HG02981 (cell line): ENCODE data around the gene EXD3.
"Not testable (repeated sequence)": the region's sequence is repeated elsewhere in the genome, so short reads cannot be mapped to it uniquely, and the experiment has no call there.

ENCODE experiments used
- ATAC-seq: cut with Tn5 transposase; IDR thresholded peaks from one replicate; pipeline ENCODE4 v1.9.1; 2021; ENCODE audit warnings: mild to moderate bottlenecking, moderate library complexity; ENCODE audit not compliant: unreplicated experiment

Gene EXD3

DNA sequence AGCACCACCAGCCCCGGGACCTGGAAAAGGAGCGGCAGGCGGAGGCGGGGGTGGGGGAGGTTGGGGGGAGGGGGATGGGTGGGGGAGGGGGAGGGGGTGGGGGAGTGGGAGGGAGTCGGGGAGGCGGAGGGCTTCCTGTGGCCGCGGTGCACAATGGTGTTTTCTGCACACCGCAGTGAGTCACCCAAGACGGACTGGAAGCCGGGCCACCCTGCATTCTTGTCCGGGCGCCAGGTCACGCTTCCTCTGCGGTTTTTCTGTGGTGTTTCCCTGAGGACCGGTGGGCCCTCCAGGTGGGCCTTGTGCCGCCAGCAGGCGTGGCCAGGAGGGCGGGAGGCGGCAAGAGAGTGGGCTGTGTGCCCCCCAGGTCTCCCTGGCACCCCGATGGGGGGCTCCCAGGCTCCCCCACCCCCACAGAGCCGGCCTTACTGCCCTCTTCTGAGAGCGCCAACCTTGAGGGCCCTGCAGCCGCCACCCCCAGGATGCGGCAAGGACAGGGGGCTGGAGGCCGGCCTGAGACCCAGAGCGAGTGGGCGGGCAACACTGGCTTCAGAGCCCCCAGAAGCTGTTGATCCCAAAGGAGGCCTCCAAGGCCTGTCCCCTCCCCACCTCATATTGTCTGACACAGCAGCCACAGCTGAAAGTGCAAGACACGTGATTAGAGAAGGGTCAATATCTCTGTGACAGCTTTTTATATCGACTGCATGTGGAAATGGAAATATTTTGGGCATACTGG lies 11.1 kb downstream of the EXD3 start:
- ATAC-seq = no peak

DNA sequence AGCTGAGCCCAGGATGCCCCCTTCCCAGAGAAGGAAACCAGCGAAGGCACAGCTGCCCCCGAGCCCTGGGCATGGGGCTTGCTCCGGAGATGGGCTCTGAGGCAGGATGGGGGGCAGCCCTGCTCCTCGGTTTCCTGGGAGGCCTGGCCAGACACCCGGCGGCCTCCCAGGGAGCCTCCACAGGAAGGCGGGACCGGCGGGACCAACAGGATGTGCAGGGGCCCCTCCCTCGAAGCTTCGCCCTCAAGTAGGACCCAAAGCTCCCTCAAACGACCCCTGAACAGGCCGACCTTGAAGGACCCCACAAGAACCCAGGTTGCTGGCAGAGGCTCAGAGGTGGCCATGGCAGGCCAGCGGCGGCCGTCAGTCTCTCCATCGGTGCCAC lies 11.7 kb downstream of the EXD3 start:
- no peak for ATAC-seq

DNA sequence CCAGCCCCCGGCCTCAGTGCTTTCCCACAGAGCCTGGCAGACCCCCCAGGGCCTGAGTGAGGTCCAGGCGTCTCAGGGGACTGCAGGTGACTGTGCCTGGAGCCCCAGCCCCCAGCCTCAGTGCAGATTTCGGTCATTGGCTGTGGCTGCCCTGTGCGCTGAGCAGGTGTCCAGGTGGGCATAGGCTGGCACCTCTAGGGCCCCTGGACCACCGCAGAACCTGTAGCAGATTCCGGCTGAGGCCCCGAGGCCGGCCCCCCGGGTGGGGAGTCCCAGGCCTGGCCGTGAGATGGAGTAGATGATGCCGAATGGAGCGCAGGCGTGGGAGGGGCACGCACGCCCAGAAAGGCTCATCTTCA lies 12.1 kb downstream of the EXD3 start:
- no peak for ATAC-seq

DNA sequence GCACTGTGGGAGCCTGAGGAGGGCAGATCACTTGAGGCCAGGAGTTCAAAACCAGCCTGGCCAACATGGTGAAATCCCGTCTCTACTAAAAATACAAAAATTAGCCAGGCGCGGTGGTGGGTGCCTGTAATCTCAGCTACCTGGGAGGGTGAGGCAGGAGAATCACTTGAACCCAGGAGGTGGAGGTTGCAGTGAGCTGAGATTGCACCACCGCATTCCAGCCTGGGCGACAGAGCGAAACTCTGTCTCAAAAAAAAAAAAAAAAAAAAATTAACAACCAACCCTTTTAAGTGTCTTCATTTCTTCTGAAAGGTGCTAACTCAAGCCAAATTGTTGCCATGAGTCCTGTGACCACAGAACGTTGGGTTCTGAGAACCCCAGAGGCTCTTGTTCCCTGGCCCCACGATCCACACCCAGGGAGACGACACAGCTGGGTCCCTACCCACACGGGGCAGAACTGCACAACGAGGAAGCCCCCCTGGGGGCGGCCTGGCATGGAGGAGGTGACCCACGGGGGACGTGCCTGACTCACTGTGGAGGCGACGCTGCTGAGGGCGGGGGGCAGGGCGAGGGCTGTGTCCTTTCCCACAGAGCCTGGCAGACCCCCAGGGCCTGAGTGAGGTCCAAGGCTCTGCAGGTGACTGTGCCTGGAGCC lies 12.6 kb downstream of the EXD3 start:
- ATAC-seq = not testable (repeated sequence)

DNA sequence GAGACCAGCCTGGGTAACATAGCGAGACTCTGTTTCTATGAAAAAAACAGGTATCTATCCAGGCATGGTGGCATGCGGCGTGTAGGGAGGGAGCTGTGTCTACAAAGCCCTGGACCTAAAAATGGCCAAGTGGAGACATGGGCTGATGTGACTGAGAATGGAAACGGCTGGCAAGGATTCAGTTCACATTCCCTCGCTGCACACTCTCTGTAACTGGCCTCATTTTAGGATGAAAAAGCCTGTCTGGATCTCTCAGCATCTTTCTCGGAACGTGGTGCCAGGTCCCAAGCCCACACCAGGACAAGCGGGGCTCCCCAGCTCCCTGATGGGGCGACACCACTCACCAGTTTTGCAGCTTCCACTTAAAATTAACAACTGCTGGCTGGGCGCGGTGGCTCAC lies 13.4 kb downstream of the EXD3 start:
- no peak for ATAC-seq

DNA sequence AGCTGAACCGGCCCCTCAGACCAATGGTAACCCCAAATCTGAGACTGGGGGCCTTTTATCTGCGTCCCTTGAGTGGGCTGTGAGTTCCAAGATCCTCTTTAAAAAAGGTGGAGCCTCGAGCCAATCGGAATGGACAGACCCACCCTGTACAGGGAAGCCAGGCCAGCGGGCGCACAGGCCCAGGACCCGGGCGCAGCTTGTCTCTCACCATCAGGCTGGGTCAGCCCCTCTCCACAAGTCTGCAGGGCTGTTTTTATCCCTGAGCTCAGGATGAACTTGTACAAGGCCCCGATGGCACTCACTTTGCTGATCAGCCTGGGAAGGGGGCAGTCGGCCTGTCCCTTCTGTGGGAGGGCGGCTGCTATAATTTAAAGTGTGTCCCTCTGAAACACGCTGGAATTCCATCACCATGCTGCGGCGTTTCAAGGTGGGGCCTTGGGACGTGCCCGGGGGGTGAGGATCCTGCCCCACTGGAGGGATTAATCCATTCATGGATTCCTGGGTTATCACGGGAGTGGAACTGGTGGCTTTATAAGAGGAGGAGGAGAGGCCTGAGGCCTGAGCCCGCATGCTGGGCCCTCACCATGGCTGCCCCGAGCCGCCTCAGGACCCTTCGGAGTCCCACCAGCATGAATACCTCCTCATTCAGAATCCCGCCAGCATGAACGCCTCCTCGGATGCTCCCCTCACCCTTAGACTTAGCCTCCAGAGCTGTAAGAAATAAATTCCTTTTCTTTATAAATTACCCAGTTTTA lies 14.1 kb downstream of the EXD3 start:
- no peak for ATAC-seq

DNA sequence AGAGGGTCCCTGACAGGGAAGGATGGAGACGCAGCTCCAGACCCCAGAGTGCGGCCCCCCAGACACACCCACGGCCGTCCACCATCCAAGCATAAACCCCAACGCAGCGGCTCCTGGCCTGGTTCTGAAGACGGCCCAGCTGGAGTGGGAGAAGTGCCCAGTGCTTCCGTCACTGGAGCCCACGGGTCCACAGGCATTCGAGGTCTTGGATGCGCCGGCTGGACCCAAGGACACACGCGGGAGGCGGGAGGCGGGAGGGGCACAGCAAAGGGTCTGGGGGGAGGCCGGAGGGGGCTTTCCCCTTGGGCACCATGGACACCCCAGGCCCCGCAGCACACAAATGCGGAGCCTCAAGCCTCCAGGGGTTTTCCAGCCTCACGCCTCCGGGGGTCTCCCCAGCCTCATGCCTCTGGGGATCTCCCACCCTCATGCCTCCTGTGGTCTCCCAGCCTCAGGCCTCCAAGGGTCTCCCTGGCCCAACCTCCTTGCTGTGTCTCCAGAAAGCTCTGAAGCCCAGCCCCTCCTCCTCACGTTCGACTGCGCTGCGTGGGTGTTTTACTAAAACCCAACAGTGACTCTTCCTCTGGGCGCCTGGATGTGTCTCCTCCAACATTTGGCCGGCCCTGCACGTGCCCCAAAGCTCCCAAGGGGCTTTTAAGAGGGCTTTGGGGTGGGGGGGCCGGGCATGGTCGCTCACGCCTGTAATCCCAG lies 15.2 kb downstream of the EXD3 start:
- no peak for ATAC-seq

DNA sequence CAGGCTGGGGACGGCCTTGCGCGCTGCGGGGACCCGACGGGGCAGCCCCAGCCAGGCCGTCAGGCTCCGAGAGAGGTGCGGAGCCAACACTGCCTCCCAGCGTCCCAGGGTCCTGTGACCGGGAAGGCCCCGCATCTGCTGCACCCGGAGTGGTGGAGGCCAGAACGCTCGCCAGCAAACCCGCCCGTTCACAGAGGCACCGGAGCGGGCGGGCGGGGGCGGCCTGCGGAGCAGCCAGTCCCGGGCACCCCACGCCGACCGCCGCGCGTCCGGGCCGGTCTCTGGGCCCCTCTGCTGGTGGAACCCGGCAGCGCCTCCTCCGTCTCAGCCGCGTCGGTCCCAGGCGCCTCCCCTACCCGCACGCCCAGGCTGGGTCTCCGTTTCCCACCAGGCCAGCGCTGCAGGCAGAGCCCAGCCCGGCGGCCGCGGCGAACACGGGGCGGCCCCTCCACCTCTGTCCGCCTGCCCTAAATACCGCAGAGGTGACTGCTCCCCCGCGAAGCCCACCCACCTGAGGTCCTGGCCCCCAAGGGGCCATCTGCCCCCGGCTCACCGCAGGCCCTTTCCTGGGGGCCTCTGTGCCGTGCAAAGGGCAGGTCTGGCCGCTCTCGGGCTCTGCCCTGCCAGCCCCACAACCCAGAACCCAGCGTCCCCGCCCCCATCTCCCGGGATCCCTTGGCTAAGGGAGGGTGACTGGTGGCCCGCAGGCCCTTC lies 15.9 kb downstream of the EXD3 start:
- no peak for ATAC-seq

DNA sequence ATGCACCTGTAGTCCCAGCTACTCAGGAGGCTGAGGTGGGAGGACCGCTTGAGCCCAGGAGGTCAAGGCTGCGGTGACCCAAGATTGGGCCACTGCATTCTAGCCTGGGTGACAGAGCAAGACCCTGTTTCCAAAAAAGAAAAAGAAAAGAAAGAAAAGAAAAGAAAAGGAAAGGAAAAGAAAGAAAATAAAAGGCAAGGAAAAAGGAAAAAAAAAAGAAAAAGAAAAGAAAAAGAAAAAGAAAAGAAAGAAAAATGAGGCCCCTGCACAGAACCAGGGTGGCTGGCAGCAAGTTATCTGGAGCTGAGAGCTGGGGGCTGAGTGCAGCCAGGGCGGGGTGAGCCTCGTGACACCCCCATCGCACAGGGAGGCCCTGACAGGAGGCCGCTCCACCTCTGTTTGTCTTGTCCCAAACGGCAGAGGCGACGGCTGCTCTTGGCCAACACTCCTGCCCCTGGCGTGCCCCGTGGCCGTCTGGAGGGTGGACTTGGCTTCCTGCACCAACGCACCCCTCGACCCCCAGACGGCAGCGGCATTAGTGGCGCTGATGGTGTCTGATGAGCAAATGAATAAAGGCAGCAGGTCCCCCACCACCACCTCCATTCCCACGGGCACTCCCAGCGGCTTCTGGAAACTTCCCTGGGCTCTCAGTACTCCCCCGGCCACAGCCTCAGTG lies 16.7 kb downstream of the EXD3 start:
- ATAC-seq = no peak

DNA sequence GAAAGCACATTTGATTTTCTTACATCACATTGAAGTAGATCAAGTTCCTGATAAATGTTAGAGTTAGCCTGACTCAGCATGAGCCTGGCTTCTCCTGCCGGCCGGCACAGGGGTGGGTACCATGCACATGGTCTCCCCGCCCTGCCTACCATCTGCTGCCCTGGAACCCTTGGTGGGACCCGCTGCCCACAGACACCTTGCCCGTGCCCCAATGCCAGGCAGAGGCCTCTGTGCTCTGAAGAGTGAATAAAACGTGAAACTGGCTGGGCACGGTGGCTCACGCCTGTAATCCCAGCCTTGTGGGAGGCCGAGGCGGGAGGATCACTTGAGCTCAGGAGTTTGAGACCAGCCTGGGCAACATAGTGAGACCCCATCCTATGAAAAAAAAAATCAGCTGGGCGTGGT lies 17.3 kb downstream of the EXD3 start:
- no peak for ATAC-seq

DNA sequence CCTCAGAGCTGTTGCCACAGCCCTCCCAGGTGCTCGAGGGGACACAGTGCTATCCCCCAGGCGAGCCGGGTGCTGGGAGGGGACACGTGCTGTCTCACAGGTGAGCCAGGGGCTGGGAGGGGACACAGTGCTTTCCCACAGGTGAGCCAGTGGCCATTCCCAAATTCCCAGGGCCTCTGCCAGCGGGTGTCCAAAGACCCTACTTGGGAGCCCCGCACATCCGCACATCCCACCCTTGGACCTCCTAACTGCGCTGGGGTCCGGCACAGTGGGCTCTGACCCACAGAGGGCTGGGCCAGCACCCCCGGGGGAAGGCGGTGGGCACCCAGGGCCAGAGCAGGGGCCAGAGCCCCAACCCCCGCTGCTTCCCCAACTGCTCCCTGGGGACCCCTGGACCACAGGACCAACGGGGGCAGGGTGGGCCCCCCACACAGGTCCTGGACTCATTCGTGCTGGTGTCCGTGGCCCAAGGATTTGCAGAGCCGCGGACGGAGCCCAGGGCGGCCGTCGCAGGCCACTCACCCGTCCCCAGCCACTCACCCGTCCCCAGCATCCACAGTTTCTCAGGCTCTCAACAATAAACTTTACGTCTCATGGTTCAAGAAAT lies 17.9 kb downstream of the EXD3 start:
- no peak for ATAC-seq

DNA sequence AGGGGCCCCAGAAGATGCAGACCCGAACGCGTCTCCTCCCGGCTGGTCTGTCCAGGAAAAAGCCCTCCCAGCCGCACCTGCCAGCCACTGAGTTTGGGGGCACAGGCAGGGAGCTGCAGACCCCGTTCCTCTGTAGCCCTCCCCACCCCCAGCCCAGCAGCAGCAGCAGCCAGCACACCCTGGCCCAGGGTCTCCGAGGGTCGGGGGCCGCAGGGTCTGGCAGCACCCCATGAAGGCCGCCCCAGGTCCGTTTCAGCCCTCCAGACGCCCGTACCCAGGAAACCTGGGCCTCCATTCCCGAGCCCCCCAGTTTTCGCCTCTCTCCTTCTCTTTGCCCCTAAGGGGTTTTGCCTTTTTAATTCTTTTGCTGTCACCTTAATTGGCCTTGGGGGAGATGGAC lies 19.7 kb downstream of the EXD3 start:
- ATAC-seq = no peak

DNA sequence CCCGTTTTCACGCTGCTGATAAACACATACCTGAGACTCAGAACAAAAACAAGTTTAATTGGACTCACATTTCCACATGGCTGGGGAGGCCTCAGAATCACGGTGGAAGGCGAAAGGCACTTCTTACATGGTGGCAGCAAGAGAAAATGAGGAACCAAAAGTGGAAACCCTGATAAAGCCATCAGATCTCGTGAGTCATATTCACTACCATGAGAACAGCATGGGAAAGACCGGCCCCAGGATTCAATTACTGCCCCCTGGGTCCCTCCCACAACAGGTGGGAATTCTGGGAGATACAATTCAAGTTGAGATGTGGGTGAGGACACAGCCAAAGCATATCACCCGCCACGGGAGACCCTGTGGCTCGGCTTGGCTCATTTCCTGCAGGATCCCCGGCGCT lies 20.2 kb downstream of the EXD3 start:
- no peak for ATAC-seq

DNA sequence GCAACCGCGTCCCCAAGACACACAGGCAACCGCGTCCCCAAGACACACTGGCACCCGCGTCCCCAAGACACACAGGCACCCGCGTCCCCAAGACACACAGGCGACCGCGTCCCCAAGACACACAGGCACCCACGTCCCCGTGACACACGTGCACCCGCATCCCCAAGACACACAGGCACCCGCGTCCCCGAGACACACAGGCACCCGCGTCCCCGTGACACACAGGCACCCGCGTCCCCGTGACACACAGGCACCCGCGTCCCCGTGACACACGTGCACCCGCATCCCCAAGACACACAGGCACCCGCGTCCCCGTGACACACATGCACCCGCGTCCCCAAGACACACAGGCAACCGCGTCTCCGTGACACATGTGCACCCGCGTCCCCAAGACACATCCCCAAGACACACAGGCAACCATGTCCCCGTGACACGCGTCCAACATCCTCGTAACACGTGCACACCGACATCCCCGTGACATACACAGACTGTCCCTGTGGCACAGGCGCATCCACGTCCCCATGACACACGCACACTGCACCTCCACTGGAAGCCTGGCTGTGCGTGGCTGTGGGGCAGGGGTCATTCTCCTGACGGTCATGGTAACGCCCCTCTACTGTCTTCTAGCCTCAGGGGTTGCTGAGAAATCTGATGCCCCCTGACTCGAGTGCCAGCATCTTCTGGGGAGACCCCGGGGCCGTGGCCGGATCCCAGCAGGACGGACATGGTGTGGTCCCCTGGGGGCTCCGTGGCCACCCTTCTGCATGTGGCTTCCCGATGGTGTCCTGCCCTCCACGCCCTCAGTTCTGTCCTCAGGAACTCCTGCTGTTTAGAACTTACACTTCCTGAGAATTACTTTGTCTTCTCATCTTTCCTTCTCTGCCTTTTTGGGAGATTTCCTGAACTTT lies 24.1 kb downstream of the EXD3 start:
- no peak for ATAC-seq

DNA sequence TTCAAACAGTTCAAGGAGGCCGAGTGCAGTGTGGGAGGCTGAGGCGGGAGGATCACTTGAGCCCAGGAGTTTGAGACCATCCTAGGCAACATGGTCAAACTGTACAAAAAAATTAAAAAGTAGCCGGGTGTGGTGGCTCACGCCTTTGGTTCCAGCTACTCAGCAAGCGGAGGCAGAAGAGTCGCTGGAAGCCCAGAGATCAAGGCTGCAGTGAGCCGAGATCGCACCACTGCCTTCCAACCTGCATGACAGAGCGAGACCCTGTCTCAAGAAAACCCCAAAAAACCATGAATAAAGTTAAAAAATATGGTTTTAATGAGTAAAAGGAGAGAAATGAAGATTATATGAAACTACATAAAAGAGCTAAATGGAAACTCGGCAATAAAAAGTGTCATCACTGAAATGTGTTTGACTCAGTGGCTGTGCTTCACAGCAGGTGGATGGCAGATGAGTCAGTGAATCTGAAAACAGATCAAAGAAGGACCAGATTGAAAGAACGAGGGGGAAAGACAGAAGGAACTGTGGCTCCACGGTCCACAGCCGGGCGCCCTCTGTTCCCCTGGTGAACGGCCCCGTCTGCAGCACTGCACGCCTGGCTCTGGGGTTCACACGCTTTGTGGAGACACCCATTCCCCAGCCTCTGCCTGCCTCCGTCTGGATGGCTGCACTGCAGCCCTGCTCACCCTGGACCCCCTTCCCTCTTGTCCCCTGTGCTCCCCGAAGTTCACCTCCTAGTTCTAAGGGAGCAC lies 25.1 kb downstream of the EXD3 start:
- no peak for ATAC-seq

DNA sequence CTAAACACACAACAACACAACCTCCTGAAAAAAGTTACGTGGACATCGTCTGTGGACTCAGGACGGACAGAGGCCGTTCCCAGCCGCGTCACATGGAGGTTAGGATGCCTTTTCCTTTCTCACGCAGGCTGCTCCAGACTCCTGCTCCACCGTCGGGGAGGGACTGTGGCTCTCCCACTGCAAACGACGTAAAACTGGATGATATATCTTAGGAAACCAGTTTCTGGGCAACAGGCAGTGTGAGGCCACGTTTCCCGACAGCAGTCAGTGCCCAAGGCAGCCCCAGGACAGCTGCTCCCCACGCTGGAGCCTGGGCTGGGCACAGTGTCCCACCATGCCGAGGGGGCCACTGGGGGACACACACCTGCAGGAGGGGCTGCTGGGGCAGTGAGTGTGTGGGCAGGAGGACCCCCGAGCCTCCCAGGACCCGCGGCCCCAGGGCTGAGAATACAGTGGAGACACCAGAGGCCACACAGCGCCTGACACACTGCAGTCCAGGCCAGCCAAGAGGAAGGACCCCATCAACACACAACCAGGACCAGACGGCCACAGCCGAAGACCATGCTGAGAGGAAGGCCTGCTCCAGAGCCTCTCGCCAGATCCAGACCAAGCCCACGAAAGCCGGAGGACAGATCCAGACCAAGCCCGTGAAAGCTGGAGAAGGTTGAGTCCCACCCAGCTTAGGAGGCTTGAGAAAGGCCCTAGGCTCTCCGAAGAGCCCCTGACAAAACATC lies 26.2 kb downstream of the EXD3 start:
- ATAC-seq = no peak

DNA sequence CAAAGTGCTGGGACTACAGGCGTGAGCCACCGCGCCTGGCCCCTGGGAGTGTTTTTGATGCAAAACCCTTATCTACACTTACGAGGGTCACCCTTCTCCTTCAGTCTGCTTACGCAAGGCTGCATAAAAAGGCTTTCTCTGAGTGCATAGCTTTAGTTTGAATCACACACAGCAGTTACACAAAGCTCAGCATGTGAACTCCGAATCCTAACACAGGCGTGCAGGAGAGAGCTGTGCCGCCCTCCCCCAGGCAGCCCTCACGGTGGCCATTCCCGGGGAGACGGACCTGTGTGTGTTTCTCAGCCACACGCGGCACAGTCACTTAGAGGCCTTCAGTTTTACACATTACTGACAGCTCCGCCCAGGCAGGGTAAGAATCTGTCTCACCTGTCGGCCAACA lies 26.7 kb downstream of the EXD3 start:
- no peak for ATAC-seq

DNA sequence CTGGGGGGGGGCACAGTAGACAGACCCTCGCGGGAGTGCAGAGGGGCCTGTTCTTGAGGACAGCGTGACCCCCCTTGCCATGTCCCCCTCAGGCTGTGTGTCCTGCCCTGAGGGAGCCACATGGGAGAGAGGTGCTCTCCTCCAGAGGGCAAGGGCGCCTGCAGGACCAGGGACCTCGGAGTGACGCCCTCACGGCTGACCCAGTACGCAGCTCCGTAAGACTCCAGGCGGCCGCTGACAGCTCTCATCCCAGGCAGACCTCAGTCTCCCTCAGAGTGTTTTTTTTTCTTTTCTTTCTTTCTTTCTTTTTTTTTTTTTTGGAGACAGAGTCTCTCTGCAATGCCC lies 27.3 kb downstream of the EXD3 start:
- no peak for ATAC-seq
